Mesendoderm (in vitro differentiated cells): ENCODE data around the gene C1QTNF1.

Source experiments
- DNase-seq: peaks from one replicate; pipeline ENCODE4 v3.0.0; 2013
- H2AK5ac ChIP-seq: 2 replicates; pipeline ENCODE4 v1.6.1; 2013; ENCODE audit warnings: low read length, inconsistent platforms
- H2BK120ac ChIP-seq: 2 replicates; pipeline ENCODE4 v1.6.1; 2013; ENCODE audit warnings: low read depth, mild to moderate bottlenecking, low read length, moderate library complexity, mixed read lengths
- H2BK15ac ChIP-seq: replicated peaks from 2 replicates; pipeline ENCODE4 v1.6.1; 2013; ENCODE audit warnings: low read depth, mild to moderate bottlenecking, moderate library complexity
- H2BK5ac ChIP-seq: 2 replicates; pipeline ENCODE4 v1.6.1; 2013; ENCODE audit warnings: low read length, inconsistent platforms
- H3K18ac ChIP-seq: 2 replicates; pipeline ENCODE4 v1.6.1; 2013; ENCODE audit warnings: mild to moderate bottlenecking, low read length, mixed read lengths
- H3K23ac ChIP-seq: one replicate; pipeline ENCODE4 v1.6.1; 2013; ENCODE audit warnings: low read length
- H3K27ac ChIP-seq: 2 replicates; pipeline ENCODE4 v1.5.1; 2013; ENCODE audit warnings: low read depth, mild to moderate bottlenecking, inconsistent platforms, low read length, moderate library complexity
- H3K27me3 ChIP-seq: 2 replicates; pipeline ENCODE4 v1.6.1; 2013; ENCODE audit warnings: low read length, control low read depth, mild to moderate bottlenecking, inconsistent platforms; ENCODE audit not compliant: insufficient read depth, poor library complexity
- H3K36me3 ChIP-seq: 2 replicates; pipeline ENCODE4 v1.6.1; 2013; ENCODE audit warnings: low read length, inconsistent platforms; ENCODE audit not compliant: control insufficient read depth, insufficient read depth
- H3K4ac ChIP-seq: one replicate; pipeline ENCODE4 v1.6.1; 2013; ENCODE audit warnings: low read depth, mild to moderate bottlenecking, low read length, moderate library complexity
- H3K4me1 ChIP-seq: 2 replicates; pipeline ENCODE4 v1.6.1; 2013; ENCODE audit warnings: low read depth, low read length, inconsistent platforms; ENCODE audit not compliant: control insufficient read depth
- H3K4me2 ChIP-seq: 2 replicates; pipeline ENCODE4 v1.6.1; 2013; ENCODE audit warnings: low read length
- H3K4me3 ChIP-seq: 2 replicates; pipeline ENCODE4 v1.5.1; 2013; ENCODE audit warnings: mild to moderate bottlenecking, low read length
- H3K56ac ChIP-seq: one replicate; pipeline ENCODE4 v1.6.1; 2013; ENCODE audit warnings: low read length
- H3K79me1 ChIP-seq: 2 replicates; pipeline ENCODE4 v1.6.1; 2013; ENCODE audit warnings: low read length, inconsistent platforms
- H3K79me2 ChIP-seq: 2 replicates; pipeline ENCODE4 v1.6.1; 2013; ENCODE audit warnings: mild to moderate bottlenecking, low read length; ENCODE audit not compliant: control insufficient read depth, insufficient read depth
- H3K9ac ChIP-seq: 2 replicates; pipeline ENCODE4 v1.6.1; 2013; ENCODE audit warnings: low read length, inconsistent platforms
- H4K5ac ChIP-seq: one replicate; pipeline ENCODE4 v1.6.1; 2013; ENCODE audit warnings: low read length
- H4K8ac ChIP-seq: one replicate; pipeline ENCODE4 v1.6.1; 2013; ENCODE audit warnings: low read depth, mild to moderate bottlenecking, control low read depth, low read length, moderate library complexity
- WGBS: extraction: QIAGEN DNeasy Blood & Tissue Kit; methylation state at CpG from one replicate; pipeline ENCODE4 v1.1.7; 2013; ENCODE audit warnings: low lambda C conversion rate, missing lambda C conversion rate; ENCODE audit not compliant: insufficient coverage; ENCODE audit errors: extremely low coverage; 5-methylcytosine and 5-hydroxymethylcytosine counted together

The C1QTNF1 gene

GRCh38 chr17:79003661-79004411 lies 20.1 kb upstream of the C1QTNF1 start:
- H3K27ac ChIP-seq = no peak overlapping the region
- no peak overlapping the region for H4K8ac ChIP-seq
- no peak overlapping the region for H3K4me2 ChIP-seq
- no peak overlapping the region for H2BK5ac ChIP-seq
- H3K9ac ChIP-seq = no peak overlapping the region
- no peak overlapping the region for H3K18ac ChIP-seq
- DNase-seq = peak; percentile 86
- no peak overlapping the region for H2BK120ac ChIP-seq
- no peak overlapping the region for H3K23ac ChIP-seq
- no peak overlapping the region for H4K5ac ChIP-seq
- no CpG with 5 or more reads among the region's 3 CpGs for WGBS
- H3K4ac ChIP-seq = no peak overlapping the region
- peaks cover 4% of the 10 kb centered on the region for H3K4me1 ChIP-seq
- H3K36me3 ChIP-seq = no peaks in the 10 kb centered on the region
- no peak overlapping the region for H3K4me3 ChIP-seq
- no peak overlapping the region for H2AK5ac ChIP-seq
- H3K56ac ChIP-seq = no peak overlapping the region
- H3K79me2 ChIP-seq = peaks cover 15% of the 10 kb centered on the region
- H2BK15ac ChIP-seq = no peak overlapping the region
- peaks cover 36% of the 10 kb centered on the region for H3K79me1 ChIP-seq
- no peaks in the 10 kb centered on the region for H3K27me3 ChIP-seq

- Histone ChIP-seq H2BK15ac (no peak overlapping the region), H3K27ac (no peak overlapping the region), H2AK5ac (no peak overlapping the region), H3K23ac (no peak overlapping the region), H4K5ac (no peak overlapping the region), H4K8ac (no peak overlapping the region), H3K79me1 (peaks cover 41% of the 10 kb centered on the region), H2BK5ac (no peak overlapping the region), H3K9ac (no peak overlapping the region), H3K4me1 (peaks cover 7% of the 10 kb centered on the region), H2BK120ac (no peak overlapping the region), H3K4me2 (no peak overlapping the region), H3K79me2 (peaks cover 18% of the 10 kb centered on the region), H3K18ac (no peak overlapping the region), H3K27me3 (no peaks in the 10 kb centered on the region), H3K56ac (no peak overlapping the region), H3K4me3 (no peak overlapping the region), H3K4ac (no peak overlapping the region), H3K36me3 (no peaks in the 10 kb centered on the region)
- WGBS = no CpG with 5 or more reads among the region's 12 CpGs
- no peak for DNase-seq
Measured at GRCh38 chr17:79005063-79005861, 18.7 kb upstream of the C1QTNF1 start.

GRCh38 chr17:79006046-79006445 lies 17.9 kb upstream of the C1QTNF1 start:
- H3K18ac ChIP-seq = no peak overlapping the region
- no peak overlapping the region for H4K5ac ChIP-seq
- no peak overlapping the region for H2BK5ac ChIP-seq
- H2BK15ac ChIP-seq = no peak overlapping the region
- H3K4ac ChIP-seq = no peak overlapping the region
- peaks cover 18% of the 10 kb centered on the region for H3K79me2 ChIP-seq
- no peak overlapping the region for H3K9ac ChIP-seq
- H3K56ac ChIP-seq = no peak overlapping the region
- H3K36me3 ChIP-seq = no peaks in the 10 kb centered on the region
- no peak overlapping the region for H4K8ac ChIP-seq
- peaks cover 7% of the 10 kb centered on the region for H3K4me1 ChIP-seq
- no peaks in the 10 kb centered on the region for H3K27me3 ChIP-seq
- H3K4me3 ChIP-seq = no peak overlapping the region
- peaks cover 38% of the 10 kb centered on the region for H3K79me1 ChIP-seq
- no CpG with 5 or more reads among the region's 8 CpGs for WGBS
- H2AK5ac ChIP-seq = no peak overlapping the region
- DNase-seq = no peak
- H3K23ac ChIP-seq = no peak overlapping the region
- H2BK120ac ChIP-seq = no peak overlapping the region
- H3K27ac ChIP-seq = no peak overlapping the region
- H3K4me2 ChIP-seq = no peak overlapping the region

DNA sequence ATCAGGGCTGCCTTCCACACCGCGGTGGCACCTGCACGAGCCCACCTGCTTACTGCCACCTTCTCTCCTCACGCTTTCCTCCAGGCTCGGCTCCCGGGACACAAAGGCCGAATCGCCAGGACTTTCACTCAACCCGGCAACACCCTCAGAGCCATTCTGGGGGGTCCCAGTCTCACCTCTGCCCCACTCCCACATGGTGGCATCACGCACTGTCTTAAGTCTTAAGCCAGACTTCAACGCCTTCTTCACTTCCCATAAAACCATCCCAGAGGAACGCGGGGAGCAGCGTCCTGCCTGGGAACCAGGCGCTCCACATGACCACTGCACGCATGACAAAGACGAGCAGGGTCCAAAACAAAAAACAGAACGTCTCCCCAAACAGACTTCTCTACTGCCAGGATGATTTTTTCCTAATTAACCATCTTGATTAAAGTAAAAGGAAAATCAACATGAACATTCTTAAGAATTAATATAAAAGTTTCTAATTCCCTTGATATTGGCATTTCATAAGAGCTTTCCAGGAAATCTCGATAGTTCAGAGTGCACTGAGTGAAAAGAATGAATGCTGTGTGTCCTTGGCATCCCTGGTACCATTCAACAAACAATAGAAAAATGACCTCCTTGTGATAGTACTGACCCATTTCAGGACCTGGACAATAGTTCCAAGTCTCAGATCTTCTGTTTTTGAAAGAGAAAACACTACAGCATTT lies 17.0 kb upstream of the C1QTNF1 start:
- no peaks in the 10 kb centered on the region for H3K27me3 ChIP-seq
- no peak overlapping the region for H2BK5ac ChIP-seq
- H3K27ac ChIP-seq = no peak overlapping the region
- no peak for DNase-seq
- H2BK120ac ChIP-seq = no peak overlapping the region
- H3K4me3 ChIP-seq = no peak overlapping the region
- peaks cover 16% of the 10 kb centered on the region for H3K79me2 ChIP-seq
- H2AK5ac ChIP-seq = no peak overlapping the region
- H3K4ac ChIP-seq = no peak overlapping the region
- no peak overlapping the region for H3K4me2 ChIP-seq
- peaks cover 32% of the 10 kb centered on the region for H3K79me1 ChIP-seq
- H3K23ac ChIP-seq = no peak overlapping the region
- no peak overlapping the region for H3K56ac ChIP-seq
- H3K9ac ChIP-seq = no peak overlapping the region
- H3K18ac ChIP-seq = no peak overlapping the region
- no peak overlapping the region for H4K8ac ChIP-seq
- H3K4me1 ChIP-seq = peaks cover 7% of the 10 kb centered on the region
- no peak overlapping the region for H4K5ac ChIP-seq
- no CpG with 5 or more reads among the region's 19 CpGs for WGBS
- no peak overlapping the region for H2BK15ac ChIP-seq
- H3K36me3 ChIP-seq = no peaks in the 10 kb centered on the region

- H3K9ac ChIP-seq = no peak overlapping the region
- H3K27me3 ChIP-seq = no peaks in the 10 kb centered on the region
- no peak for DNase-seq
- H3K27ac ChIP-seq = no peak overlapping the region
- no peak overlapping the region for H3K23ac ChIP-seq
- WGBS = no CpG with 5 or more reads among the region's 21 CpGs
- peaks cover 29% of the 10 kb centered on the region for H3K79me1 ChIP-seq
- no peak overlapping the region for H3K18ac ChIP-seq
- H2BK120ac ChIP-seq = no peak overlapping the region
- H4K8ac ChIP-seq = no peak overlapping the region
- H3K4ac ChIP-seq = no peak overlapping the region
- no peak overlapping the region for H2AK5ac ChIP-seq
- H3K4me1 ChIP-seq = peaks cover 7% of the 10 kb centered on the region
- no peak overlapping the region for H3K4me3 ChIP-seq
- no peak overlapping the region for H3K56ac ChIP-seq
- no peak overlapping the region for H2BK15ac ChIP-seq
- H3K4me2 ChIP-seq = no peak overlapping the region
- H3K79me2 ChIP-seq = peaks cover 14% of the 10 kb centered on the region
- no peaks in the 10 kb centered on the region for H3K36me3 ChIP-seq
- H4K5ac ChIP-seq = no peak overlapping the region
- no peak overlapping the region for H2BK5ac ChIP-seq
Measured at GRCh38 chr17:79007504-79008381, 16.2 kb upstream of the C1QTNF1 start.
